Lung (tissue), 12 donors: ENCODE results near the gene CHD9NB. TPM values are rescaled to one million over a fixed set of nuclear protein-coding genes. Genes with fewer than 3 reads are reported as not detected.
A peak's percentile ranks its signal among the peaks of the same experiment; 100 is the strongest.

ENCODE experiments used
- ATAC-seq: fragments of 200-7000 bp; cut with Tn5 transposase; one replicate; pipeline ENCODE4 v1.9.1; 2020; ENCODE audit warnings: moderate number of reproducible peaks; ENCODE audit not compliant: insufficient read depth, low FRiP score
- DNase-seq, 3 donors: peaks; one replicate each; pipeline ENCODE4 v3.0.0-alpha.2; 2013 to 2017
- H3K27ac ChIP-seq, 2 donors: one replicate each; pipeline ENCODE4 v1.5.1; 2013; ENCODE audit warnings: mild to moderate bottlenecking in 2 of 2, moderate library complexity in 2 of 2, control low read depth in 1 of 2, inconsistent platforms in 1 of 2, low read depth in 1 of 2, low read length in 1 of 2
- H3K27me3 ChIP-seq, 3 donors: one replicate each; pipeline ENCODE4 v1.5.1; 2013; ENCODE audit warnings: low read length in 2 of 3; ENCODE audit not compliant: control insufficient read depth in 3 of 3, insufficient read depth in 3 of 3
- H3K36me3 ChIP-seq, 4 donors: one replicate each; pipeline ENCODE4 v1.5.1; 2013; ENCODE audit warnings: low read length in 4 of 4, mild to moderate bottlenecking in 1 of 4, moderate library complexity in 1 of 4; ENCODE audit not compliant: control insufficient read depth in 4 of 4, insufficient read depth in 4 of 4
- H3K4me1 ChIP-seq, 5 donors: one replicate each; pipeline ENCODE4 v1.5.1; 2013; ENCODE audit warnings: low read length in 5 of 5, mild to moderate bottlenecking in 2 of 5, moderate library complexity in 1 of 5; ENCODE audit not compliant: control insufficient read depth in 5 of 5, insufficient read depth in 5 of 5
- H3K4me3 ChIP-seq: one replicate; pipeline ENCODE4 v1.5.1; 2013; ENCODE audit warnings: mild to moderate bottlenecking, control low read depth, moderate library complexity
- H3K9ac ChIP-seq, 2 donors: one replicate each; pipeline ENCODE4 v1.5.1; 2013; ENCODE audit warnings: low read length in 2 of 2, control low read depth in 1 of 2; ENCODE audit not compliant: insufficient read depth in 1 of 2
- H3K9me3 ChIP-seq, 4 donors: one replicate each; pipeline ENCODE4 v1.5.1; 2013; ENCODE audit warnings: low read length in 3 of 4, mild to moderate bottlenecking in 1 of 4, moderate library complexity in 1 of 4; ENCODE audit not compliant: control insufficient read depth in 4 of 4, insufficient read depth in 3 of 4
- WGBS, 2 donors: extraction: QIAGEN DNeasy Blood & Tissue Kit; methylation state at CpG; one replicate each; pipeline ENCODE4 v1.1.7; 2013; 5-methylcytosine and 5-hydroxymethylcytosine counted together
- polyA plus RNA-seq, 2 donors: library from polyadenylated mRNA; stranded (reverse); fragments of 200-250 nt; gene quantifications; one replicate each; pipeline ENCODE4 v1.2.1, GENCODE V29; 2013
- total RNA-seq, 2 donors: library from RNA; depleted of rRNA in 1 of 2; stranded (reverse); fragments of >200 nt in 1 of 2; gene quantifications; one replicate each; pipeline ENCODE4 v1.2.1, GENCODE V29; 2014 to 2021
- TF ChIP-seq, protein P1 (sequence below): IDR thresholded peaks from 2 replicates; pipeline ENCODE4 v1.5.1; 2012; ENCODE audit warnings: mild to moderate bottlenecking; ENCODE audit errors: control extremely low read depth, extremely low read depth
- donor health status: control.
- donor health status: control.
- donor health status: Bipolar disorder and iron deficiency.
- donor health status: healthy.
- donor health status: DM: yes; HTN: yes; CAD: no.

Gene CHD9NB
- total and polyA plus RNA-seq, 4 donors = 19.8 to 34.8 (median 29.9) TPM

DNA sequence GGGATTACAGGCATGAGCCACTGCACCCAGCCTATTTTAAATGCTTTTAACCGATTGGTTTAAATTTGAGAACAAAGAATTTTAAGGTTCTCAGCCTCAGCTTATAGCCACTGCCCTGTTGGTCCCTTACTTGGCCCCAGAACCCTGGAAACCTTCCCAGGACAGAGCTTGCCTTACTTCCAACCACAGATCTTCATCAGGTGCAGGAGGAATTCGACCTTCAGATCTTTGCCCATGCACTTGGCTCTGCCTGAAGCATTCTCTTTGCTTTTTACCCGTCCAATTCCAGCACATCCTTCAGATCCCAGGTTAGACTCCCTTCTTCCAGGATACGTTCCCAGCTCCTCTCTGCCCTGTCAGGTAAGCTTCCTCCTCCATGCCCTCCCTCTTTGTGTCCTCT lies 29.8 kb upstream of the CHD9NB start:
- Histone ChIP-seq H3K27me3 (no peaks in the 10 kb centered on the region), H3K4me3 (no peak overlapping the region), H3K9ac (no peak overlapping the region), H3K9me3 (no peaks in the 10 kb centered on the region), H3K27ac (no peak overlapping the region), H3K36me3 (no peaks in the 10 kb centered on the region), H3K4me1 (peaks cover 7 to 51% (median 19%) of the 10 kb centered on the region in 5 donors)
- TF ChIP-seq, protein P1, sequence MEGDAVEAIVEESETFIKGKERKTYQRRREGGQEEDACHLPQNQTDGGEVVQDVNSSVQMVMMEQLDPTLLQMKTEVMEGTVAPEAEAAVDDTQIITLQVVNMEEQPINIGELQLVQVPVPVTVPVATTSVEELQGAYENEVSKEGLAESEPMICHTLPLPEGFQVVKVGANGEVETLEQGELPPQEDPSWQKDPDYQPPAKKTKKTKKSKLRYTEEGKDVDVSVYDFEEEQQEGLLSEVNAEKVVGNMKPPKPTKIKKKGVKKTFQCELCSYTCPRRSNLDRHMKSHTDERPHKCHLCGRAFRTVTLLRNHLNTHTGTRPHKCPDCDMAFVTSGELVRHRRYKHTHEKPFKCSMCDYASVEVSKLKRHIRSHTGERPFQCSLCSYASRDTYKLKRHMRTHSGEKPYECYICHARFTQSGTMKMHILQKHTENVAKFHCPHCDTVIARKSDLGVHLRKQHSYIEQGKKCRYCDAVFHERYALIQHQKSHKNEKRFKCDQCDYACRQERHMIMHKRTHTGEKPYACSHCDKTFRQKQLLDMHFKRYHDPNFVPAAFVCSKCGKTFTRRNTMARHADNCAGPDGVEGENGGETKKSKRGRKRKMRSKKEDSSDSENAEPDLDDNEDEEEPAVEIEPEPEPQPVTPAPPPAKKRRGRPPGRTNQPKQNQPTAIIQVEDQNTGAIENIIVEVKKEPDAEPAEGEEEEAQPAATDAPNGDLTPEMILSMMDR = no peak
- DNase-seq (no peak), ATAC-seq (no peak)
- WGBS, 2 donors = 87 to 92% methylated on average over 4 of the region's 4 CpGs

DNA sequence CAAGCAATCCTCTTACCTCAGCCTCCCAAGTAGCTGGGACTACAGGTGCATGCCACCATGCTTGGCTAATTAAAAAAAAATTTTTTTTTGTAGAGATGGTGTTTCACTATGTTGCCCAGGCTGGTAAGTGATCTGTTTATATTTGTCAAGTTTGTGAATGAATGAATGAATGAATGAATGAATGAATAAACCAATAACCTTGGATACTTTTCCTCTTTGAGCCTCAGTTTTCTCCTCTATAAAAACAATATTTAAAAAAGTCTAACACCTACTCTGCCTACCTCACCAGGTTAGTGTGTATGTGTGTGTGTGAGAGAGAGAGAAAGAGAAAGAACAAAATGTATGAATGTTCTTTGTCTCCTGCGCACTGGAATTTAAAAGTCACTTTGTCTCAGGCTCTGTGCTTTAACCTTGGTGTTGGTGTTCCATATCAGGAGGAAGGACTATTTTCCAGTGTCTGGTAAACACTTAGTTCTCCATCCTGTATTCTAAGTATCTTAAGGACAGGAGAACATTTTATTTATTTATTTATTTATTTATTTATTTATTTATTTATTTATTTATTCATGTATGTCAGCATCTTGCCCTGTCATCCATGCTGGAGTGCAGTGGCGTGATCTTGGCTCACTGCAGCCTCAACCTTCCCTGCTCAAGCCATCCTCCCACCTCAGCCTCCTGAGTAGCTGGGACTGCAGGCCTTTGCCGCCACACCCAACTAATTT lies 29.1 kb upstream of the CHD9NB start:
- no peak for ATAC-seq
- Histone ChIP-seq H3K4me1 (peaks cover 7 to 47% (median 17%) of the 10 kb centered on the region in 5 donors), H3K9ac (no peak overlapping the region), H3K27me3 (no peaks in the 10 kb centered on the region), H3K36me3 (no peaks in the 10 kb centered on the region), H3K9me3 (no peaks in the 10 kb centered on the region), H3K4me3 (no peak overlapping the region), H3K27ac (peak overlapping the region in 1 of 2 donors; percentile 26)
- TF ChIP-seq, protein P1 = no peak
- 97 to 100% methylated on average over 3 of the region's 3 CpGs for WGBS, 2 donors
- DNase-seq = no peak

DNA sequence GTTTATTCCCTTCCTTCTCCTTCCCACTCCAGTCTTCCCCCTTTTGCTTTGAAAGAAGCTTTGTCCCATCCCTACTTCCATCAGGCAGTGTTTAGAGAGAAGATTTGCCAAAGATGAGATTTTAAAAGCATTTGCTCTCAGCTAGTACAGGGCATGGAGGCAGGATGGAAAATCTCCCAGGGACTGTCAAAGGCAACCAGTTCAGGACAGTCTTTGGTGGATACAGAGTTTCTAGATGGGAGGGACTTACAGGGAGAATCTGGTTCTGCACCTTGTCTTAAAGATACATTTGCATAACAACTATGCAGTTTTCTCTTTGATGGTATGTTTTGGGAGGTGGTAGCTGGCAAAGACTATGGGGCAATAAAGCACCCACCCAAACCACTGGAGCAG lies 28.3 kb upstream of the CHD9NB start:
- peaks cover 7 to 43% (median 17%) of the 10 kb centered on the region in 5 donors for H3K4me1 ChIP-seq
- no peaks in the 10 kb centered on the region for H3K27me3 ChIP-seq
- H3K36me3 ChIP-seq = no peaks in the 10 kb centered on the region
- ATAC-seq = no peak
- no peak overlapping the region for H3K4me3 ChIP-seq
- DNase-seq = no peak
- H3K9me3 ChIP-seq = no peaks in the 10 kb centered on the region
- peak overlapping the region; percentile 26 to 40 for H3K27ac ChIP-seq
- peak overlapping the region in 1 of 2 donors; percentile 34 for H3K9ac ChIP-seq
- TF ChIP-seq, protein P1 = no peak
